Fibroblast of lung (primary cell): ENCODE data around the gene XYLB. TPM values are rescaled to one million over a fixed set of nuclear protein-coding genes. Genes with fewer than 3 reads are reported as not detected.

Experiments used
- DNase-seq, 2 donors: peaks; one replicate each; pipeline versions ENCODE4 v3.0.0 to v3.0.0-alpha.2; 2010; ENCODE audit warnings: low read depth in 2 of 2
- H2AFZ ChIP-seq: 2 replicates; pipeline ENCODE4 v1.5.1; 2012; ENCODE audit warnings: low read length, control low read depth, inconsistent platforms
- H3K27ac ChIP-seq: 2 replicates; pipeline ENCODE4 v1.5.1; 2011; ENCODE audit warnings: low read length, control low read depth; ENCODE audit not compliant: insufficient read depth
- H3K27me3 ChIP-seq: 2 replicates; pipeline ENCODE4 v1.5.1; 2011; ENCODE audit warnings: mild to moderate bottlenecking, low read length; ENCODE audit not compliant: control insufficient read depth, insufficient read depth
- H3K36me3 ChIP-seq: 2 replicates; pipeline ENCODE4 v1.5.1; 2011; ENCODE audit warnings: low read length; ENCODE audit not compliant: control insufficient read depth, insufficient read depth
- H3K4me1 ChIP-seq: 2 replicates; pipeline ENCODE4 v1.5.1; 2011; ENCODE audit warnings: low read length; ENCODE audit not compliant: control insufficient read depth, insufficient read depth; ENCODE audit errors: extremely low read depth
- H3K4me2 ChIP-seq: 2 replicates; pipeline ENCODE4 v1.5.1; 2011; ENCODE audit warnings: low read length, control low read depth; ENCODE audit not compliant: insufficient read depth; ENCODE audit errors: extremely low read depth
- H3K4me3 ChIP-seq, 4 experiments: fragments of 200-600 bp in 1 of 4; sonication (generic) in 1 of 4; replicated peaks in 1 of 4; 2 replicates each; pipeline ENCODE4 v1.5.1; 2011 to 2016; ENCODE audit warnings: low read length in 4 of 4, low read depth in 3 of 4, mild to moderate bottlenecking in 3 of 4, control low read depth in 2 of 4, inconsistent platforms in 1 of 4, mixed read lengths in 1 of 4; ENCODE audit not compliant: insufficient read depth in 1 of 4; ENCODE audit errors: control extremely low read depth in 1 of 4
- H3K79me2 ChIP-seq: 2 replicates; pipeline ENCODE4 v1.5.1; 2012; ENCODE audit warnings: mild to moderate bottlenecking, low read length, inconsistent platforms; ENCODE audit not compliant: control insufficient read depth, insufficient read depth
- H3K9ac ChIP-seq: 2 replicates; pipeline ENCODE4 v1.5.1; 2011; ENCODE audit warnings: mild to moderate bottlenecking, low read length, control low read depth; ENCODE audit not compliant: insufficient read depth
- H3K9me3 ChIP-seq: 2 replicates; pipeline ENCODE4 v1.5.1; 2012; ENCODE audit warnings: low read depth, low read length; ENCODE audit not compliant: control insufficient read depth, insufficient read depth
- H4K20me1 ChIP-seq: 2 replicates; pipeline ENCODE4 v1.5.1; 2011; ENCODE audit warnings: low read length; ENCODE audit not compliant: control insufficient read depth, insufficient read depth; ENCODE audit errors: extremely low read depth
- CTCF ChIP-seq, 2 donors: IDR thresholded peaks in 1 of 2; conservative IDR thresholded peaks in 1 of 2; 1 replicate in 1 of 2; 2 replicates in 1 of 2; pipeline ENCODE4 v1.5.1; 2011 to 2012; ENCODE audit warnings: low read length in 2 of 2, control low read depth in 1 of 2, inconsistent platforms in 1 of 2, low read depth in 1 of 2, mild to moderate bottlenecking in 1 of 2
- EZH2 ChIP-seq: IDR thresholded peaks from 2 replicates; pipeline ENCODE4 v1.5.1; 2012; ENCODE audit warnings: low read length, control low read depth, mild to moderate bottlenecking; ENCODE audit errors: missing control alignments
- polyA plus RNA-seq, 2 donors: library from polyadenylated mRNA; depleted of rRNA in 1 of 2; stranded (reverse) in 1 of 2; unstranded in 1 of 2; fragments of >200 nt; gene quantifications; 2 replicates each; pipeline ENCODE4 v1.2.1, GENCODE V29; 2011 to 2012; ENCODE audit warnings: missing spikeins in 1 of 2
- total RNA-seq: library from RNA; depleted of rRNA; stranded (reverse); fragments of >200 nt; gene quantifications from 2 replicates; pipeline ENCODE4 v1.2.1, GENCODE V29; 2014

Gene XYLB
- total and polyA plus RNA-seq, 2 donors (not counting 1 experiment from before 2014, with no cell fraction given), result 2.2 to 5.1 TPM

- Histone ChIP-seq H3K9ac (no peak overlapping the region), H3K9me3 (no peaks in the 10 kb centered on the region), H3K4me3 (no peak overlapping the region), H2AFZ (no peak overlapping the region), H3K79me2 (no peaks in the 10 kb centered on the region), H3K4me1 (no peaks in the 10 kb centered on the region), H3K36me3 (no peaks in the 10 kb centered on the region), H4K20me1 (no peaks in the 10 kb centered on the region), H3K27ac (no peak overlapping the region), H3K27me3 (no peaks in the 10 kb centered on the region), H3K4me2 (no peak overlapping the region)
- DNase-seq, result no peak
- TF ChIP-seq EZH2 (no peak), CTCF (conservative IDR thresholded peaks at IDR 0.05 in 1 of 2, IDR thresholded peaks at IDR 0.05 in 1 of 2; ENCODE audit: low read depth in 1 of 2, low read length in 2 of 2) (no peak)
Measured at GRCh38 chr3:38316356-38317191, 30.0 kb upstream of the XYLB start.

GRCh38 chr3:38317192-38317759, 29.3 kb upstream of the XYLB start:
- Histone ChIP-seq H3K4me2 (no peak overlapping the region), H3K9ac (no peak overlapping the region), H3K9me3 (no peaks in the 10 kb centered on the region), H4K20me1 (no peaks in the 10 kb centered on the region), H3K27ac (no peak overlapping the region), H2AFZ (no peak overlapping the region), H3K27me3 (peaks cover 2% of the 10 kb centered on the region), H3K4me1 (no peaks in the 10 kb centered on the region), H3K4me3 (no peak overlapping the region), H3K36me3 (no peaks in the 10 kb centered on the region), H3K79me2 (no peaks in the 10 kb centered on the region)
- DNase-seq, result peak in 1 of 2 donors; percentile 55
- TF ChIP-seq EZH2 (no peak), CTCF (conservative IDR thresholded peaks at IDR 0.05 in 1 of 2, IDR thresholded peaks at IDR 0.05 in 1 of 2; ENCODE audit: low read depth in 1 of 2, low read length in 2 of 2) (no peak)

GRCh38 chr3:38318766-38319671, 27.6 kb upstream of the XYLB start:
- DNase-seq, result no peak
- Histone ChIP-seq H3K27me3 (peaks cover 2% of the 10 kb centered on the region), H3K79me2 (no peaks in the 10 kb centered on the region)

More at GRCh38 chr3:38318766-38319671, 27.6 kb upstream of the XYLB start:
- TF ChIP-seq CTCF (conservative IDR thresholded peaks at IDR 0.05 in 1 of 2, IDR thresholded peaks at IDR 0.05 in 1 of 2; ENCODE audit: low read depth in 1 of 2, low read length in 2 of 2), result no peak
- no peak for TF ChIP-seq EZH2
- H3K9ac ChIP-seq, result no peak overlapping the region
- H3K4me1 ChIP-seq, result no peaks in the 10 kb centered on the region
- no peaks in the 10 kb centered on the region for H3K36me3 ChIP-seq
- no peak overlapping the region for H3K4me2 ChIP-seq
- H2AFZ ChIP-seq, result no peak overlapping the region
- H3K27ac ChIP-seq, result no peak overlapping the region
- H4K20me1 ChIP-seq, result no peaks in the 10 kb centered on the region
- no peaks in the 10 kb centered on the region for H3K9me3 ChIP-seq
- no peak overlapping the region for H3K4me3 ChIP-seq
